B cell (primary cell): ENCODE measurements around the gene SNX12. TPM values are rescaled to one million over a fixed set of nuclear protein-coding genes. Genes with fewer than 3 reads are reported as not detected.

Experiments
- ATAC-seq: fragments of 200-7000 bp; cut with Tn5 transposase; one replicate; pipeline ENCODE4 v1.10.0; 2021; ENCODE audit warnings: low read depth, mild to moderate bottlenecking, moderate number of reproducible peaks, moderate library complexity
- CTCF ChIA-PET: fragments of 350-600 bp; sonication (Branson Sonifier 250); formaldehyde crosslinking; loops from one replicate; lab custom pipeline; 2021; ENCODE audit warnings: antibody characterized with exemption, inconsistent platforms; lab: Charles Lee
- POLR2A ChIA-PET: fragments of 350-600 bp; sonication (Branson Sonifier 250); formaldehyde crosslinking; loops from one replicate; lab custom pipeline; 2021; ENCODE audit warnings: antibody characterized with exemption; lab: Charles Lee
- DNase-seq: peaks from one replicate; pipeline ENCODE4 v3.0.0; 2013
- H2AFZ ChIP-seq: 2 replicates; pipeline ENCODE4 v1.6.1; 2012; ENCODE audit warnings: mild to moderate bottlenecking, low read depth, low read length; ENCODE audit not compliant: insufficient read depth, poor library complexity, severe bottlenecking
- H3K27ac ChIP-seq, 2 donors: 1 replicate in 1 of 2; 2 replicates in 1 of 2; pipeline ENCODE4 v1.5.1; 2012 to 2013; ENCODE audit warnings: low read length in 2 of 2, mild to moderate bottlenecking in 2 of 2, moderate library complexity in 1 of 2
- H3K27me3 ChIP-seq, 4 experiments: fragments of 200-600 bp in 1 of 4; sonication (generic) in 1 of 4; replicated peaks in 1 of 4; 1 replicate in 2 of 4; 2 replicates in 2 of 4; pipeline versions ENCODE4 v1.6.1 to v1.7.0; 2013 to 2016; ENCODE audit warnings: low read length in 3 of 4, mild to moderate bottlenecking in 2 of 4, mixed read lengths in 1 of 4, moderate library complexity in 1 of 4; ENCODE audit not compliant: insufficient read depth in 4 of 4, control insufficient read depth in 3 of 4; ENCODE audit errors: control extremely low read depth in 1 of 4
- H3K36me3 ChIP-seq, 2 experiments: replicated peaks in 1 of 2; 1 replicate in 1 of 2; 2 replicates in 1 of 2; pipeline versions ENCODE4 v1.6.1 to v1.7.1; 2013; ENCODE audit warnings: low read length in 1 of 2; ENCODE audit not compliant: insufficient read depth in 2 of 2, control insufficient read depth in 1 of 2; ENCODE audit errors: control extremely low read depth in 1 of 2, extremely low read depth in 1 of 2
- H3K4me1 ChIP-seq, 2 donors: fragments of 200-600 bp in 1 of 2; sonication (generic) in 1 of 2; 1 replicate in 1 of 2; 2 replicates in 1 of 2; pipeline versions ENCODE4 v1.5.1 to v1.6.1; 2013 to 2017; ENCODE audit warnings: low read length in 2 of 2; ENCODE audit not compliant: control insufficient read depth in 2 of 2, insufficient read depth in 2 of 2
- H3K4me2 ChIP-seq: replicated peaks from 2 replicates; pipeline ENCODE3; 2012; ENCODE audit warnings: mild to moderate bottlenecking, low read depth, low read length; ENCODE audit not compliant: poor library complexity, severe bottlenecking
- H3K4me3 ChIP-seq, 5 experiments: fragments of 200-600 bp in 1 of 5; sonication (generic) in 1 of 5; 1 replicate in 3 of 5; 2 replicates in 2 of 5; pipeline versions ENCODE4 v1.5.1 to v1.7.0; 2011 to 2016; ENCODE audit warnings: low read length in 4 of 5, mild to moderate bottlenecking in 4 of 5, low read depth in 2 of 5, control low read depth in 1 of 5, moderate library complexity in 1 of 5; ENCODE audit not compliant: insufficient read depth in 1 of 5; ENCODE audit errors: control extremely low read depth in 1 of 5, extremely low read depth in 1 of 5
- H3K79me2 ChIP-seq: fragments of 200-600 bp; sonication (generic); one replicate; pipeline ENCODE4 v1.6.0; 2016; ENCODE audit warnings: low read length; ENCODE audit not compliant: control insufficient read depth, insufficient read depth
- H3K9ac ChIP-seq: fragments of 200-600 bp; sonication (generic); 2 replicates; pipeline ENCODE4 v1.6.1; 2017; ENCODE audit warnings: mild to moderate bottlenecking, low read length, moderate library complexity
- H3K9me3 ChIP-seq, 3 donors: one replicate each; pipeline versions ENCODE4 v1.6.1 to v1.7.1; 2013; ENCODE audit warnings: low read length in 2 of 3; ENCODE audit not compliant: control insufficient read depth in 2 of 3, insufficient read depth in 1 of 3; ENCODE audit errors: control extremely low read depth in 1 of 3
- H4K20me1 ChIP-seq: 2 replicates; pipeline ENCODE4 v1.6.0; 2012; ENCODE audit warnings: mild to moderate bottlenecking, low read length; ENCODE audit not compliant: insufficient read depth, control insufficient read depth, poor library complexity, severe bottlenecking
- H3K27ac Mint-ChIP-seq: one replicate; pipeline ENCODE4 v1.8.0; 2021; ENCODE audit warnings: mixed read lengths
- H3K27me3 Mint-ChIP-seq: one replicate; pipeline ENCODE4 v1.8.0; 2021; ENCODE audit warnings: mixed read lengths
- H3K4me1 Mint-ChIP-seq: one replicate; pipeline ENCODE4 v1.8.0; 2021; ENCODE audit warnings: mixed read lengths
- H3K4me3 Mint-ChIP-seq: one replicate; pipeline ENCODE4 v1.8.0; 2021; ENCODE audit warnings: mixed read lengths
- H3K9me3 Mint-ChIP-seq: one replicate; pipeline ENCODE4 v1.8.0; 2022; ENCODE audit warnings: mixed read lengths; ENCODE audit not compliant: insufficient read depth
- EZH2 ChIP-seq: IDR thresholded peaks from 2 replicates; pipeline ENCODE4 v1.6.1; 2012; ENCODE audit warnings: borderline replicate concordance, low read depth, mild to moderate bottlenecking, moderate library complexity, low read length; ENCODE audit not compliant: insufficient read depth, poor library complexity, severe bottlenecking
- WGBS: methylation state at CpG from one replicate; pipeline ENCODE4 v1.1.5; 2013; ENCODE audit warnings: missing lambda C conversion rate; ENCODE audit not compliant: insufficient coverage; 5-methylcytosine and 5-hydroxymethylcytosine counted together
- intact Hi-C: fragments of 100-400 bp; cut with micrococcal nuclease; formaldehyde crosslinking; loops from one replicate; pipeline ENCODE4 v1.10.0; 2022
- polyA plus RNA-seq: library from polyadenylated mRNA; depleted of rRNA; stranded (reverse); fragments of >200 nt; gene quantifications from 2 replicates; pipeline ENCODE4 v1.2.3, GENCODE V29; 2012
- total RNA-seq, 2 donors: library from RNA; stranded (reverse); fragments of 120-200 nt in 1 of 2; gene quantifications; 1 replicate in 1 of 2; 2 replicates in 1 of 2; pipeline versions ENCODE4 v1.2.3 to v1.2.4, GENCODE V29; 2013 to 2022
- TF ChIP-seq, protein P1 (sequence below): fragments of 200-600 bp; IDR thresholded peaks from one replicate; pipeline ENCODE4 v1.8.0; 2022; ENCODE audit warnings: antibody characterized with exemption, mild to moderate bottlenecking

SNX12 gene
- total and polyA plus RNA-seq, 2 donors (not counting 1 experiment from before 2014, with no cell fraction given) = 10.5 to 42.9 TPM

DNA sequence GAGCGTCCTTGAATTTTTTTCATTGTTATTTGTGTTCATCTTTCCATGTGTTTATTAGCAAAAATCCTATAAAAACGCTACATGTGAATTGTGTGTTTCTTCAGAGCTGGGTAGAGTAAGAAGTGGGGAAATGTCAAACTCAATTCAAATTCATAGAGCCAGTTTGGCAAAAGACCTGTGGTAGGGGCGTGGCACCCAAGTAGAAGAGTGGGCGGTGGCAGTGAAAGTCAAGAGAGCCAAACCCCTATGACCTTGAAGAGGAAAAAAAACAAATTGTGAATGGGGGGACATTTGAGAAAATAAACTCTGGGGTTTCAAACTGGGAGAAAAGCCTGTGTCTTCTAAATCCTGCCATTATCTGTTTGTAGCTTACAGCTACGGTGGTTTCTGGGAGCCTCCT lies 23.1 kb upstream of the SNX12 start:
- POLR2A ChIA-PET = no interaction called here
- DNase-seq (no peak), ATAC-seq (no peak)
- no peak overlapping the region for H3K4me3 ChIP-seq
- no peak for TF ChIP-seq EZH2
- TF ChIP-seq, protein P1, sequence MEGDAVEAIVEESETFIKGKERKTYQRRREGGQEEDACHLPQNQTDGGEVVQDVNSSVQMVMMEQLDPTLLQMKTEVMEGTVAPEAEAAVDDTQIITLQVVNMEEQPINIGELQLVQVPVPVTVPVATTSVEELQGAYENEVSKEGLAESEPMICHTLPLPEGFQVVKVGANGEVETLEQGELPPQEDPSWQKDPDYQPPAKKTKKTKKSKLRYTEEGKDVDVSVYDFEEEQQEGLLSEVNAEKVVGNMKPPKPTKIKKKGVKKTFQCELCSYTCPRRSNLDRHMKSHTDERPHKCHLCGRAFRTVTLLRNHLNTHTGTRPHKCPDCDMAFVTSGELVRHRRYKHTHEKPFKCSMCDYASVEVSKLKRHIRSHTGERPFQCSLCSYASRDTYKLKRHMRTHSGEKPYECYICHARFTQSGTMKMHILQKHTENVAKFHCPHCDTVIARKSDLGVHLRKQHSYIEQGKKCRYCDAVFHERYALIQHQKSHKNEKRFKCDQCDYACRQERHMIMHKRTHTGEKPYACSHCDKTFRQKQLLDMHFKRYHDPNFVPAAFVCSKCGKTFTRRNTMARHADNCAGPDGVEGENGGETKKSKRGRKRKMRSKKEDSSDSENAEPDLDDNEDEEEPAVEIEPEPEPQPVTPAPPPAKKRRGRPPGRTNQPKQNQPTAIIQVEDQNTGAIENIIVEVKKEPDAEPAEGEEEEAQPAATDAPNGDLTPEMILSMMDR = no peak
- intact Hi-C loops = loop anchor here (10.0 kb wide), 1 partner anchor 164 kb away; the partner anchor contains the start of gene ZMYM3
- no peaks in the 10 kb centered on the region for H3K27me3 ChIP-seq
- CTCF ChIA-PET = no interaction called here
- H3K4me1 ChIP-seq = peaks cover 4 to 7% of the 10 kb centered on the region in 2 donors
- no peaks in the 10 kb centered on the region for H3K36me3 ChIP-seq
- H3K27ac ChIP-seq = no peak overlapping the region
- no peaks in the 10 kb centered on the region for H4K20me1 ChIP-seq
- peaks cover 9% of the 10 kb centered on the region for H3K4me1 Mint-ChIP-seq
- no peak overlapping the region for H3K4me3 Mint-ChIP-seq
- no peaks in the 10 kb centered on the region for H3K27me3 Mint-ChIP-seq
- peaks cover 4% of the 10 kb centered on the region for H3K79me2 ChIP-seq
- H2AFZ ChIP-seq = no peak overlapping the region
- no peak overlapping the region for H3K9ac ChIP-seq
- H3K4me2 ChIP-seq = no peak overlapping the region
- H3K27ac Mint-ChIP-seq = no peak overlapping the region
- H3K9me3 ChIP-seq = no peaks in the 10 kb centered on the region
- WGBS = no CpG with 5 or more reads among the region's 5 CpGs
- no peaks in the 10 kb centered on the region for H3K9me3 Mint-ChIP-seq

DNA sequence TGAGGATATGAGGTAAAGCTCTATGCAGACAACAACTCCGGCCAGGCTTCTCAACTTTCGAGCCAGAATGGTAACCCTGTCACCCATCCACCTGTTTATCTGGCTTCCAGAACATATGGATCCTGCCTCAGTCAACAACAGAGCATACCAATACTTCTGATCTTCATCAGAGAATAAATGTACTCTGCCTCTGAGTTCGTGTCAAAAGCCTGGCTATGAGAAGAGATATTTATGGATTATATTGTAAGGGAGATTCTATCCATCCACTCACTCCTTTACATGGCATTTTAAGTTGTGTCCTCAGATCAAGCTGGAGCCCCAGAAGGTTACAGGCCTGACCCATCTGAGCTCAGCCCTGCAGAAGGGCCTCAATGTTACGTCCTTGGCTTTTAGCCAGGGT lies 17.8 kb upstream of the SNX12 start:
- Histone ChIP-seq H3K27ac (no peak overlapping the region), H4K20me1 (no peaks in the 10 kb centered on the region), H3K4me3 (no peak overlapping the region), H3K9me3 (no peaks in the 10 kb centered on the region), H3K4me1 (no peaks in the 10 kb centered on the region), H3K79me2 (no peaks in the 10 kb centered on the region), H3K4me2 (no peak overlapping the region), H3K27me3 (no peaks in the 10 kb centered on the region), H3K9ac (no peak overlapping the region), H3K36me3 (no peaks in the 10 kb centered on the region), H2AFZ (no peak overlapping the region)
- ATAC-seq (no peak), DNase-seq (no peak)
- H3K4me1 Mint-ChIP-seq = no peaks in the 10 kb centered on the region
- H3K27me3 Mint-ChIP-seq = no peaks in the 10 kb centered on the region
- intact Hi-C loops = no loop called here
- ChIA-PET POLR2A (interaction anchor here (0.7 kb wide), 1 partner anchor 130 kb away, joined by 3 read pairs; no protein-coding TSS in a partner anchor), CTCF (no interaction called here)
- H3K4me3 Mint-ChIP-seq = no peak overlapping the region
- H3K27ac Mint-ChIP-seq = no peak overlapping the region
- TF ChIP-seq EZH2 = no peak
- TF ChIP-seq, protein P1 = no peak
- 100% methylated on average over 2 of the region's 4 CpGs for WGBS
- no peaks in the 10 kb centered on the region for H3K9me3 Mint-ChIP-seq
